Calu3 (cell line): ENCODE results near the gene ZNF823. TPM values are rescaled to one million over a fixed set of nuclear protein-coding genes. Genes with fewer than 3 reads are reported as not detected.

Experiments
- BruUV-seq: library from RNA; stranded (reverse); fragments of 400-500 nt; replicated peaks from 2 replicates; lab custom pipeline; 2021; lab: Mats Ljungman, UMichigan
- CTCF ChIA-PET: fragments of 300-600 bp; sonication (Branson Sonifier 250); formaldehyde crosslinking; loops from one replicate; lab custom pipeline; 2022; ENCODE audit warnings: antibody characterized with exemption; lab: Charles Lee
- DNase-seq: peaks from one replicate; pipeline ENCODE4 v3.0.0; 2022
- H3K27ac Mint-ChIP-seq: one replicate; pipeline ENCODE4 v1.8.0; 2022; ENCODE audit warnings: mixed read lengths; ENCODE audit not compliant: unreplicated experiment
- H3K27me3 Mint-ChIP-seq: one replicate; pipeline ENCODE4 v1.8.0; 2022; ENCODE audit warnings: mixed read lengths; ENCODE audit not compliant: unreplicated experiment
- H3K36me3 Mint-ChIP-seq: one replicate; pipeline ENCODE4 v1.8.0; 2022; ENCODE audit warnings: mild to moderate bottlenecking, moderate library complexity, mixed read lengths; ENCODE audit not compliant: insufficient read depth, unreplicated experiment
- H3K4me1 Mint-ChIP-seq: one replicate; pipeline ENCODE4 v1.8.0; 2022; ENCODE audit warnings: mild to moderate bottlenecking, low read depth, mixed read lengths; ENCODE audit not compliant: unreplicated experiment
- H3K4me3 Mint-ChIP-seq: one replicate; pipeline ENCODE4 v1.8.0; 2022; ENCODE audit warnings: mild to moderate bottlenecking, low read depth, moderate library complexity, mixed read lengths; ENCODE audit not compliant: unreplicated experiment
- H3K9me3 Mint-ChIP-seq: one replicate; pipeline ENCODE4 v1.8.0; 2022; ENCODE audit warnings: low read depth, mixed read lengths; ENCODE audit not compliant: unreplicated experiment
- CTCF ChIP-seq: fragments of 200-600 bp; IDR thresholded peaks from one replicate; pipeline ENCODE4 v1.8.0; 2022; ENCODE audit warnings: antibody characterized with exemption; ENCODE audit not compliant: unreplicated experiment
- intact Hi-C: fragments of 100-400 bp; cut with micrococcal nuclease; formaldehyde crosslinking; loops from one replicate; pipeline ENCODE4 v1.10.0; 2022; ENCODE audit not compliant: unreplicated experiment
- total RNA-seq: library from RNA; stranded (reverse); gene quantifications from 2 replicates; pipeline ENCODE4 v1.2.3, GENCODE V29; 2022

The ZNF823 gene
- total RNA-seq, 1 experiment from 2014 or later = 7.4 TPM

GRCh38 chr19:11705474-11705873, 33.3 kb downstream of the ZNF823 start:
- H3K36me3 Mint-ChIP-seq = no peaks in the 10 kb centered on the region
- DNase-seq = no peak
- H3K4me1 Mint-ChIP-seq = peaks cover 8% of the 10 kb centered on the region
- no peaks in the 10 kb centered on the region for H3K27me3 Mint-ChIP-seq
- no peak overlapping the region for H3K4me3 Mint-ChIP-seq
- CTCF ChIA-PET = interaction anchor here (0.6 kb wide), 1 partner anchor 111 kb away, joined by 3 read pairs; no protein-coding TSS in a partner anchor
- H3K9me3 Mint-ChIP-seq = peaks cover 8% of the 10 kb centered on the region
- TF ChIP-seq CTCF = no peak
- intact Hi-C loops = no loop called here
- no peak overlapping the region for H3K27ac Mint-ChIP-seq
- no TSS peak for BruUV-seq

GRCh38 chr19:11704626-11705025, 34.1 kb downstream of the ZNF823 start:
- CTCF ChIA-PET = no interaction called here
- peaks cover 13% of the 10 kb centered on the region for H3K9me3 Mint-ChIP-seq

GRCh38 chr19:11699931-11700794, 38.6 kb downstream of the ZNF823 start:
- Mint-ChIP-seq H3K36me3 (peaks cover 1% of the 10 kb centered on the region), H3K4me3 (no peak overlapping the region), H3K27me3 (no peaks in the 10 kb centered on the region), H3K27ac (no peak overlapping the region), H3K9me3 (peaks cover 5% of the 10 kb centered on the region), H3K4me1 (peaks cover 7% of the 10 kb centered on the region)
- BruUV-seq = no TSS peak
- CTCF ChIA-PET = interaction anchor here (0.6 to 1.7 kb wide), 3 partner anchors 39 to 440 kb away, joined by 3 to 4 read pairs (median 3); partner anchors contain the start of genes ZNF20 and ZNF823
- intact Hi-C loops = loop anchor here (5.0 kb wide), 1 partner anchor 442 kb away; the partner anchor contains the start of gene ZNF20
- peak; percentile 8 for DNase-seq
- TF ChIP-seq CTCF = peak; percentile 43

More at GRCh38 chr19:11704626-11705025, 34.1 kb downstream of the ZNF823 start:
- no peak for TF ChIP-seq CTCF
- H3K27ac Mint-ChIP-seq = no peak overlapping the region
- intact Hi-C loops = loop anchor here (5.0 kb wide), 1 partner anchor 438 kb away; the partner anchor contains the start of gene ZNF20
- H3K27me3 Mint-ChIP-seq = no peaks in the 10 kb centered on the region
- no peak for DNase-seq
- H3K4me3 Mint-ChIP-seq = no peak overlapping the region
- H3K4me1 Mint-ChIP-seq = peaks cover 8% of the 10 kb centered on the region
- no peaks in the 10 kb centered on the region for H3K36me3 Mint-ChIP-seq
- BruUV-seq = no TSS peak

GRCh38 chr19:11698231-11698630, 40.5 kb downstream of the ZNF823 start:
- DNase-seq = no peak
- CTCF ChIA-PET = no interaction called here
- H3K9me3 Mint-ChIP-seq = peaks cover 5% of the 10 kb centered on the region
- no TSS peak for BruUV-seq
- no peak overlapping the region for H3K4me3 Mint-ChIP-seq
- peaks cover 7% of the 10 kb centered on the region for H3K4me1 Mint-ChIP-seq
- TF ChIP-seq CTCF = no peak
- H3K27me3 Mint-ChIP-seq = no peaks in the 10 kb centered on the region
- peaks cover 9% of the 10 kb centered on the region for H3K36me3 Mint-ChIP-seq
- intact Hi-C loops = no loop called here
- H3K27ac Mint-ChIP-seq = no peak overlapping the region
